Endothelial cell of coronary artery (primary cell): ENCODE measurements around the gene SYN1. TPM values are rescaled to one million over a fixed set of nuclear protein-coding genes. Genes with fewer than 3 reads are reported as not detected.

ENCODE experiments used
- total RNA-seq: library from RNA; depleted of rRNA; stranded (reverse); fragments of >200 nt; gene quantifications from 2 replicates; pipeline ENCODE4 v1.2.3, GENCODE V29; 2014

The SYN1 gene
- total RNA-seq = 0.09 TPM in 1 of 2 replicates, not detected in the other

GRCh38 chrX:47619486-47620302 is at the start of gene SYN1:
TSS of gene SYN1 (minus strand) at chrX:47619857. CDS start at chrX:47619728, 129 bp downstream.

GRCh38 chrX:47658684-47659420 is 39.2 kb upstream of the SYN1 start, which contains the start of gene UXT:
TSS of gene UXT (minus strand) at chrX:47659180. CDS start at chrX:47658927, 253 bp downstream.

GRCh38 chrX:47650164-47651042 is 30.7 kb upstream of the SYN1 start, which contains the start of gene ELK1:
TSS of gene ELK1 (minus strand) at chrX:47650563. CDS start at chrX:47641441, 9,122 bp downstream.

DNA sequence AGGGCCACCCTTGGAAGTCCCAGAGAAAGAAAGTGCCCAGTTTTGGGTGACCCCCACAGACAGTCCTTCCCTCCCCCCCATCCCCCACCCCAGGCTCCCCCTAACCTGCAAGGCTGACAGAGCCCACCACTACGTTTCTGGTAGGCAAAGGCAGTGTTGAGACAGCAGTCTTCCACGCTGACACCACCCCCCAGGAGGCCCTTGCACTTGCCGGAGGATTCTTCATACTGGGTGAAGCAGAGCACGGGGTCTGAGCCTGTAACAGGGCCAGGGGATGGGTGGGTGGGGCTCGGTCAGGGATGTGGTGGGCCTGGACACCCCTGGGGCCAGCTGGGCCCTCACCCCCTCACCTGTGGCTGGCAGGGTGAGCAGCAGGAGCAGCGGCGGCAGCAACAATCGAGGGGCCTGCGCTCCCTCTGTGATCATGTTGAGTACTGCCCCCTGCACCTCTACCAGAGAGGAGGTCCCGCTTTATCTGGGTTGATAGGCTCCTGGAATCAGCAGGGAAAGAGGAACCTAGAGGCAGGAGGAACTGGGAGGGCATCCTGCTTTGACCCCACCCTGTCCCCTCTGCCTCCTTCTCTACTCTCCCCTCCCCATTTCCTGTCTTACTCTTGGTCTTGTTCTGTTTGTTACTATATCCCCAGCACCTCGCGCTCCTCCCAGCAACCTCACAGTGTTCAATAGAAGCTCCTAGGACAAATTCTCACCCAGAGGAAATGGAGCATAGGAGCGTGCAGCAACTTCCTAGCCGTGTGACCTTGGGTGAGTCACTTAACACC is 10.0 kb upstream of the SYN1 start, which contains the start of gene CFP:
TSS of gene CFP (minus strand) at position 512 of the 782 bp plus-strand sequence. CDS start at position 426, 86 bp downstream.

DNA sequence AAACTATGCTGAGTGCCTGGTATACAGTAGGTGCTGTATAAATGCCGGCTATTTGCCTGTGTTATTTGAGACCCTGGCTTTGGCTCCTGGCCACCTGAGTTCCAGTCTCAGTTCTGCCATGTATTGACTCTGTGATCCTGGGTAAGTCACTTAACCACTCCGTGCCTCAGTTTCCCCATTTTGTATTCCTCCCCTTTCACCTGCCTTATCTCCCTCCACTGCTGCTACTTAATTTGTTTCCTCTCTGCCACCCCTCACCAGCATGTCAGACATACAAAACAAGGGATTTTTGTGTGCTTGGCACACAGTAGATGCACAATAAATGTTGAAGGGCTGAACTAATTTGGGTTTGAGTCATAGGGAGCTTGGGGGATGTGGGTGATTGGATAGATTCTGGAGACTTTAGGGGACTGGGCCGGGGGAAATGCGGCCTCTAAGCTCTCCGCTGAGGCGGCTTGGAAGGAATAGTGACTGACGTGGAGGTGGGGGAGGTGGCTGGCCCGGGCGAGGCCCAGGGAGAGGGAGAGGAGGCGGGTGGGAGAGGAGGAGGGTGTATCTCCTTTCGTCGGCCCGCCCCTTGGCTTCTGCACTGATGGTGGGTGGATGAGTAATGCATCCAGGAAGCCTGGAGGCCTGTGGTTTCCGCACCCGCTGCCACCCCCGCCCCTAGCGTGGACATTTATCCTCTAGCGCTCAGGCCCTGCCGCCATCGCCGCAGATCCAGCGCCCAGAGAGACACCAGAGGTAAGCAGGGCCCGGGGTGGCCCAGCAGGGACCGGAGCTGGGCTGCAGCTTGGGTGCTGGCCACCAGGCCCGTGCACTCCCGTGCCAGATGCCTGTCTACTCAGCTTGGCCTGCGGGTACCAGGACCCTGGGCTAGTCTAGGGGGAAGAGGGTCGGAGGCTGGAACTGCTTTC is 37.7 kb downstream of the SYN1 start, which contains the start of gene TIMP1:
TSS of gene TIMP1 (plus strand) at position 706 of the 917 bp plus-strand sequence. CDS start 980 bp downstream, outside the sequence.

DNA sequence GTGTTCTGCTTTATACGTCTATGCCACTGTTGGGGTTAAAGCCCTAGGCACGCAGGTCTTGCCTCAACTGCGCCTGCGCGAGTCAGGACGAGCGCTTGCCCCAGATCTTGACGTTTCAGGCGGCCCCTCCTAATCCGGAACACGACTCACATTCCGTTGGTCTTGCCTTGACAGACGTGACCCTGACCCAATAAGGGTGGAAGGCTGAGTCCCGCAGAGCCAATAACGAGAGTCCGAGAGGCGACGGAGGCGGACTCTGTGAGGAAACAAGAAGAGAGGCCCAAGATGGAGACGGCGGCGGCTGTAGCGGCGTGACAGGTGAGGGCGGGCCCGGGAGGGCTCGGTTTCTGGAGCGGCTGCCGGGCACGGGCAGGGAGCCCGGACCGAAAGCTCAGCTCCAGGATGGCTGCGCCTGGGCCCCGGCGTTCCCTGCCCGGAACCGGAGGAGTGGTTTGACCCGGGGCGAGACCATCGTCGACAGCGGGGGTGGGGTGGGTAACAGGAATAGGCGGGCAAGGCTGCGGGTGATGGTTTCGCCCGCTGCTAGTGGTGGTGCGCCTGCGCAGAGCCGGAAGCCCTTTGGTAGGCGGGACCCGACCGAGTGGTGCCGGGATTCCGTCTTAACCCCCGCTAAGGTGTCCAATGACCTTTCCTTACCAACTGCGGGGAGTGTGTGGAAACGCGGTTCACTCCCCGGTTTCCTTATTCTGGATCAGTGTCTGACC is 58.6 kb downstream of the SYN1 start, which contains the start of gene ARAF:
TSS of gene ARAF (plus strand) at position 272 of the 725 bp plus-strand sequence. CDS start 1,763 bp downstream, outside the sequence.

Other genes with a start within 250 kb of the SYN1 start
- not detected in 2 replicates for gene ZNF157, start 249.3 kb downstream of the SYN1 start, total RNA-seq
- gene ZNF41, start 136.6 kb downstream of the SYN1 start, total RNA-seq = 4.8 and 5.6 TPM in 2 replicates
- 9.0 and 16.8 TPM in 2 replicates for gene ARAF, start 58.7 kb downstream of the SYN1 start, total RNA-seq
- 47.3 and 361 TPM in 2 replicates for gene TIMP1, start 37.4 kb downstream of the SYN1 start, total RNA-seq
- gene CFP, start 10.1 kb upstream of the SYN1 start, total RNA-seq = 0.56 and 0.81 TPM in 2 replicates
- 7.4 and 9.6 TPM in 2 replicates for gene ELK1, start 30.7 kb upstream of the SYN1 start, total RNA-seq
- gene UXT, start 39.3 kb upstream of the SYN1 start, total RNA-seq = 127 and 129 TPM in 2 replicates
- gene ZNF81, start 217.0 kb upstream of the SYN1 start, total RNA-seq = 3.7 and 6.7 TPM in 2 replicates